SK-N-SH (cell line): ENCODE results near the gene POLG2.
A peak's percentile ranks its signal among the peaks of the same experiment; 100 is the strongest.

Experiments used
- EP300 ChIP-seq, 2 experiments: IDR thresholded peaks; 2 replicates each; pipeline versions ENCODE4 v1.4.0 to v1.6.1; 2012; ENCODE audit warnings: borderline replicate concordance in 1 of 2, low read depth in 1 of 2, low read length in 1 of 2
- MXI1 ChIP-seq: IDR thresholded peaks from 2 replicates; pipeline ENCODE4 v1.6.1; 2012; ENCODE audit warnings: mild to moderate bottlenecking, low read depth, low read length, improper control_type of control experiment
- POLR2AphosphoS5 ChIP-seq: IDR thresholded peaks from 2 replicates; pipeline ENCODE4 v1.6.1; 2012; ENCODE audit warnings: low read depth, low read length
- RCOR1 ChIP-seq: fragments of 150-350 bp; IDR thresholded peaks from 2 replicates; pipeline ENCODE4 v1.6.1; 2017; ENCODE audit warnings: antibody characterized with exemption, low read length
- SMC3 ChIP-seq: IDR thresholded peaks from 2 replicates; pipeline ENCODE4 v1.6.1; 2012; ENCODE audit warnings: low read depth, low read length, improper control_type of control experiment
- TAF1 ChIP-seq: IDR thresholded peaks from 2 replicates; pipeline ENCODE4 v1.6.1; 2012; ENCODE audit warnings: low read depth, mild to moderate bottlenecking, low read length, moderate library complexity, borderline replicate concordance
- USF2 ChIP-seq: fragments of 150-350 bp; IDR thresholded peaks from 2 replicates; pipeline ENCODE4 v1.6.1; 2017; ENCODE audit warnings: antibody characterized with exemption, low read length, low read depth, borderline replicate concordance
- ZBTB33 ChIP-seq: IDR thresholded peaks from 2 replicates; pipeline ENCODE4 v1.4.0; 2012; ENCODE audit warnings: low read depth, borderline replicate concordance
- TF ChIP-seq, protein P1 (sequence below): fragments of 200-600 bp; sonication (generic); IDR thresholded peaks from 2 replicates; pipeline ENCODE4 v1.6.1; 2017; ENCODE audit warnings: antibody characterized with exemption, mild to moderate bottlenecking, moderate library complexity

DNA sequence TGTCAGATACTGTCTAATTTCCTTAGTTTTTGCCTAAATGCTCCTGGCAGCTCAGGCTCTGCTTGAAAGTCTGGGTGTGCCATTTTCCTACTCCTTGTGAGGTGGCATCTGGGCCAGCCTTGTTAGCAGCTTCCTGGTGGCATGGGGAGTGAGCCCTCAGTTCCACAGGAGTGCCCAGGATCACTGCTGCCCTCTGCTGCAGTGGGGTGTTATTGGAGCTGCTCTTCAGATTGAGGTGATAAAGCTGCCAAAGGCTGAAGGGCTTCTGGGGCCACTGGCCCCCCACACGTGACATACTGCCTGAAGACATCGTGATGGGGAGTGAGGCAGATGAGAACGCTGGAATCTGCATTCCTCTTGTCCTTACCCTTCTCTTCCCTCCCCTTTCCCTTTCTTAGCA lies 37.3 kb upstream of the POLG2 start:
- TF ChIP-seq RCOR1 (no peak), MXI1 (no peak), USF2 (no peak), SMC3 (peak; percentile 20), EP300 (IDR thresholded peaks at IDR 0.05; ENCODE audit: borderline replicate concordance in 1 of 2, low read depth in 1 of 2, low read length in 1 of 2) (no peak), TAF1 (no peak), ZBTB33 (no peak), POLR2AphosphoS5 (no peak; the same call in none of the 2 replicates)
- TF ChIP-seq, protein P1, sequence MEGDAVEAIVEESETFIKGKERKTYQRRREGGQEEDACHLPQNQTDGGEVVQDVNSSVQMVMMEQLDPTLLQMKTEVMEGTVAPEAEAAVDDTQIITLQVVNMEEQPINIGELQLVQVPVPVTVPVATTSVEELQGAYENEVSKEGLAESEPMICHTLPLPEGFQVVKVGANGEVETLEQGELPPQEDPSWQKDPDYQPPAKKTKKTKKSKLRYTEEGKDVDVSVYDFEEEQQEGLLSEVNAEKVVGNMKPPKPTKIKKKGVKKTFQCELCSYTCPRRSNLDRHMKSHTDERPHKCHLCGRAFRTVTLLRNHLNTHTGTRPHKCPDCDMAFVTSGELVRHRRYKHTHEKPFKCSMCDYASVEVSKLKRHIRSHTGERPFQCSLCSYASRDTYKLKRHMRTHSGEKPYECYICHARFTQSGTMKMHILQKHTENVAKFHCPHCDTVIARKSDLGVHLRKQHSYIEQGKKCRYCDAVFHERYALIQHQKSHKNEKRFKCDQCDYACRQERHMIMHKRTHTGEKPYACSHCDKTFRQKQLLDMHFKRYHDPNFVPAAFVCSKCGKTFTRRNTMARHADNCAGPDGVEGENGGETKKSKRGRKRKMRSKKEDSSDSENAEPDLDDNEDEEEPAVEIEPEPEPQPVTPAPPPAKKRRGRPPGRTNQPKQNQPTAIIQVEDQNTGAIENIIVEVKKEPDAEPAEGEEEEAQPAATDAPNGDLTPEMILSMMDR: peak; percentile 32; the same call in 1 of the 2 replicates
